K562 (cell line): ENCODE results near the gene DYNC1H1. TPM values are rescaled to one million over a fixed set of nuclear protein-coding genes. Genes with fewer than 3 reads are reported as not detected.

Experiments
- ARID1B ChIP-seq: fragments of 450-650 bp; IDR thresholded peaks from 2 replicates; pipeline ENCODE4 v1.6.1; 2016; ENCODE audit warnings: antibody characterized with exemption, mild to moderate bottlenecking, inconsistent platforms
- ATF3 ChIP-seq, 2 experiments: fragments of 450-650 bp in 1 of 2; sonication (generic) in 1 of 2; formaldehyde crosslinking in 1 of 2; IDR thresholded peaks in 1 of 2; conservative IDR thresholded peaks in 1 of 2; 2 replicates each; pipeline versions ENCODE4 v1.6.1 to v1.8.1; 2016 to 2023; ENCODE audit warnings: mild to moderate bottlenecking in 2 of 2, moderate library complexity in 2 of 2, inconsistent platforms in 1 of 2, missing genetic modification reagents in 1 of 2
- CCNT2 ChIP-seq: IDR thresholded peaks from 2 replicates; pipeline ENCODE4 v1.6.1; 2011; ENCODE audit warnings: borderline replicate concordance, low read depth, mild to moderate bottlenecking, moderate library complexity, mixed read lengths, low read length; ENCODE audit not compliant: insufficient read length; ENCODE audit errors: extremely low read depth
- EP300 ChIP-seq: IDR thresholded peaks from 2 replicates; pipeline ENCODE4 v1.6.1; 2012; ENCODE audit warnings: low read length, improper control_type of control experiment
- JUN ChIP-seq, 2 experiments: sonication (generic) in 1 of 2; formaldehyde crosslinking in 1 of 2; IDR thresholded peaks; 2 replicates each; pipeline versions ENCODE4 v1.6.1 to v1.8.0; 2012 to 2022; ENCODE audit warnings: borderline replicate concordance in 2 of 2, mild to moderate bottlenecking in 2 of 2, improper control_type of control experiment in 1 of 2, low read depth in 1 of 2, low read length in 1 of 2, missing genetic modification reagents in 1 of 2
- JUND ChIP-seq, 2 experiments: IDR thresholded peaks; 2 replicates in 1 of 2; 3 replicates in 1 of 2; pipeline ENCODE4 v1.6.1; 2011; ENCODE audit warnings: borderline replicate concordance in 2 of 2, low read depth in 2 of 2, low read length in 2 of 2, improper control_type of control experiment in 1 of 2, missing biosample characterization in 1 of 2, missing genetic modification characterization in 1 of 2, missing genetic modification reagents in 1 of 2
- MAFG ChIP-seq: fragments of 450-650 bp; conservative IDR thresholded peaks from 2 replicates; pipeline ENCODE4 v1.6.1; 2016; ENCODE audit warnings: missing genetic modification characterization, missing compliant biosample characterization
- MEIS2 ChIP-seq: fragments of 450-650 bp; IDR thresholded peaks from 2 replicates; pipeline ENCODE4 v1.6.1; 2014; ENCODE audit warnings: mild to moderate bottlenecking; ENCODE audit not compliant: partially characterized antibody
- POLR2AphosphoS5 ChIP-seq: IDR thresholded peaks from 2 replicates; pipeline ENCODE4 v1.6.1; 2011; ENCODE audit warnings: mild to moderate bottlenecking, low read depth, low read length, moderate library complexity; ENCODE audit not compliant: control insufficient read depth, insufficient read depth
- POLR3G ChIP-seq: IDR thresholded peaks from 2 replicates; pipeline ENCODE4 v1.6.1; 2011; ENCODE audit not compliant: insufficient read length, insufficient replicate concordance; ENCODE audit errors: extremely low read depth
- TFAP4 ChIP-seq: sonication (generic); formaldehyde crosslinking; IDR thresholded peaks from 2 replicates; pipeline ENCODE4 v1.8.0; 2022; ENCODE audit warnings: missing genetic modification reagents, mild to moderate bottlenecking, moderate library complexity, borderline replicate concordance
- ZNF3 ChIP-seq: fragments of 250-450 bp; sonication (Bioruptor Pico); IDR thresholded peaks from 2 replicates; pipeline ENCODE4 v1.5.0; 2021; ENCODE audit warnings: mild to moderate bottlenecking, moderate library complexity
- polyA plus RNA-seq, 8 experiments: library from polyadenylated mRNA; depleted of rRNA in 4 of 8; stranded (reverse) in 5 of 8; unstranded in 3 of 8; fragments of >200 nt; fragmentation: Nextera tagmentation in 2 of 8; fragmentation: Illumina TruSeq in 1 of 8; extraction: Ambion mirVana in 2 of 8; extraction: Trizol in 1 of 8; gene quantifications; 2 replicates each; pipeline versions ENCODE4 v1.2.1 to v1.2.3, GENCODE V29; 2011 to 2014; ENCODE audit warnings: inconsistent platforms in 1 of 8, missing spikeins in 1 of 8
- total RNA-seq, 7 experiments: library from RNA; depleted of rRNA in 6 of 7; stranded (reverse); fragments of >200 nt in 6 of 7; fragmentation: Illumina TruSeq in 2 of 7; extraction: Trizol in 2 of 7; gene quantifications; 2 replicates each; pipeline versions ENCODE4 v1.2.1 to v1.2.3, GENCODE V29; 2011 to 2021; ENCODE audit warnings: low replicate concordance in 1 of 7
- TF ChIP-seq, protein P1 (sequence below): sonication (generic); formaldehyde crosslinking; IDR thresholded peaks from 2 replicates; pipeline ENCODE4 v1.5.0; 2020; ENCODE audit warnings: missing genetic modification reagents
- TF ChIP-seq, protein P2 (sequence below), 2 experiments: IDR thresholded peaks; 2 replicates each; pipeline ENCODE4 v1.6.1; 2011; ENCODE audit warnings: borderline replicate concordance in 1 of 2, control low read depth in 1 of 2, low read depth in 1 of 2, low read length in 1 of 2, mild to moderate bottlenecking in 1 of 2, mixed read lengths in 1 of 2, moderate library complexity in 1 of 2; ENCODE audit not compliant: insufficient read depth in 1 of 2, insufficient read length in 1 of 2, poor library complexity in 1 of 2, severe bottlenecking in 1 of 2; ENCODE audit errors: extremely low read depth in 1 of 2

Gene DYNC1H1
- total and polyA plus RNA-seq, 9 of the 15 experiments (the other 6 are each of a cell fraction or from before 2014, with no cell fraction given), result 31.9 to 335 (median 115) TPM

- TF ChIP-seq, protein P1, sequence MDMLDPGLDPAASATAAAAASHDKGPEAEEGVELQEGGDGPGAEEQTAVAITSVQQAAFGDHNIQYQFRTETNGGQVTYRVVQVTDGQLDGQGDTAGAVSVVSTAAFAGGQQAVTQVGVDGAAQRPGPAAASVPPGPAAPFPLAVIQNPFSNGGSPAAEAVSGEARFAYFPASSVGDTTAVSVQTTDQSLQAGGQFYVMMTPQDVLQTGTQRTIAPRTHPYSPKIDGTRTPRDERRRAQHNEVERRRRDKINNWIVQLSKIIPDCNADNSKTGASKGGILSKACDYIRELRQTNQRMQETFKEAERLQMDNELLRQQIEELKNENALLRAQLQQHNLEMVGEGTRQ (CRISPR knock-in tag), result no peak
- peak; percentile 93 for TF ChIP-seq JUND (IDR thresholded peaks at IDR 0.05; ENCODE audit: borderline replicate concordance, low read depth, low read length)
- peak; percentile 88; the same call in 2 of the 3 replicates for TF ChIP-seq JUND (tag; IDR thresholded peaks at IDR 0.05; ENCODE audit: borderline replicate concordance, low read depth, low read length)
- peak; percentile 50; the same call in 1 of the 2 replicates for TF ChIP-seq TFAP4 (CRISPR knock-in tag)
- TF ChIP-seq POLR2AphosphoS5, result no peak
- TF ChIP-seq, protein P2, sequence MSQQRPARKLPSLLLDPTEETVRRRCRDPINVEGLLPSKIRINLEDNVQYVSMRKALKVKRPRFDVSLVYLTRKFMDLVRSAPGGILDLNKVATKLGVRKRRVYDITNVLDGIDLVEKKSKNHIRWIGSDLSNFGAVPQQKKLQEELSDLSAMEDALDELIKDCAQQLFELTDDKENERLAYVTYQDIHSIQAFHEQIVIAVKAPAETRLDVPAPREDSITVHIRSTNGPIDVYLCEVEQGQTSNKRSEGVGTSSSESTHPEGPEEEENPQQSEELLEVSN (IDR thresholded peaks at IDR 0.05; ENCODE audit: borderline replicate concordance in 1 of 2, extremely low read depth in 1 of 2, insufficient read depth in 1 of 2, insufficient read length in 1 of 2, low read depth in 1 of 2, low read length in 1 of 2, poor library complexity in 1 of 2, severe bottlenecking in 1 of 2), result no peak
- peak; percentile 70 for TF ChIP-seq MEIS2
- 0 out of 2 replicates have a peak, but pooled peaks have one; percentile 7 for TF ChIP-seq EP300
- TF ChIP-seq ARID1B, result peak; percentile 78
- 0 out of 2 replicates have a peak, but pooled peaks have one; percentile 40 for TF ChIP-seq MAFG (tag)
- TF ChIP-seq ZNF3 (CRISPR knock-in tag), result no peak
- TF ChIP-seq CCNT2, result peak; percentile 29
- no peak for TF ChIP-seq POLR3G
- TF ChIP-seq ATF3 (IDR thresholded peaks at IDR 0.05), result peak; percentile 92
- TF ChIP-seq ATF3 (CRISPR knock-in tag; conservative IDR thresholded peaks at IDR 0.05), result no peak
- TF ChIP-seq JUN (IDR thresholded peaks at IDR 0.05; ENCODE audit: borderline replicate concordance, low read depth, low read length), result peak; percentile 86
- TF ChIP-seq JUN (CRISPR knock-in tag; IDR thresholded peaks at IDR 0.05; ENCODE audit: borderline replicate concordance), result no peak
- TF ChIP-seq, all 486 proteins: peak for 28
Measured at GRCh38 chr14:102095231-102095870, 131.0 kb downstream of the DYNC1H1 start (continued).
